Endothelial cell of umbilical vein (primary cell): ENCODE results near the gene PLEKHA7. TPM values are rescaled to one million over a fixed set of nuclear protein-coding genes. Genes with fewer than 3 reads are reported as not detected.

Experiments
- BruUV-seq: library from RNA; stranded (reverse); fragments of 400-500 nt; replicated peaks from 2 replicates; lab custom pipeline; 2021; lab: Mats Ljungman, UMichigan
- CTCF ChIA-PET: fragments of 300-600, 350-600 bp; sonication (Branson Sonifier 250); formaldehyde crosslinking; loops from one replicate; lab custom pipeline; 2021; ENCODE audit warnings: antibody characterized with exemption, inconsistent platforms; lab: Charles Lee
- POLR2A ChIA-PET: fragments of 300-600, 350-600 bp; sonication (Branson Sonifier 250); formaldehyde crosslinking; loops from one replicate; lab custom pipeline; 2021; ENCODE audit warnings: antibody characterized with exemption, inconsistent platforms; lab: Charles Lee
- DNase-seq: peaks from one replicate; pipeline ENCODE4 v3.0.0-alpha.2; 2011; ENCODE audit warnings: low read depth, low spot score
- FAIRE-seq: peaks from 2 replicates; lab custom pipeline; 2011; peaks lifted over from hg19 to GRCh38; lab: Jason Lieb, UNC
- H2AFZ ChIP-seq: 2 replicates; pipeline ENCODE4 v1.6.0; 2012; ENCODE audit warnings: low read depth, low read length, control low read depth, inconsistent platforms
- H3K27ac ChIP-seq: 2 replicates; pipeline ENCODE4 v1.5.1; 2011; ENCODE audit warnings: low read depth, mild to moderate bottlenecking, control low read depth, low read length, moderate library complexity; ENCODE audit not compliant: insufficient read depth
- H3K27me3 ChIP-seq, 2 experiments: 2 replicates each; pipeline versions ENCODE4 v1.6.0 to v1.6.1; 2011; ENCODE audit warnings: low read length in 2 of 2, mixed read lengths in 1 of 2; ENCODE audit not compliant: control insufficient read depth in 2 of 2, insufficient read depth in 2 of 2
- H3K36me3 ChIP-seq, 2 experiments: 2 replicates in 1 of 2; 3 replicates in 1 of 2; pipeline ENCODE4 v1.5.1; 2011; ENCODE audit warnings: low read length in 2 of 2, mild to moderate bottlenecking in 1 of 2, moderate library complexity in 1 of 2; ENCODE audit not compliant: control insufficient read depth in 2 of 2, insufficient read depth in 2 of 2; ENCODE audit errors: extremely low read depth in 1 of 2
- H3K4me1 ChIP-seq: 3 replicates; pipeline ENCODE4 v1.5.1; 2011; ENCODE audit warnings: mild to moderate bottlenecking, low read length; ENCODE audit not compliant: control insufficient read depth, insufficient read depth; ENCODE audit errors: extremely low read depth
- H3K4me2 ChIP-seq: 2 replicates; pipeline ENCODE4 v1.6.1; 2011; ENCODE audit warnings: low read length, control low read depth, mixed read lengths; ENCODE audit not compliant: insufficient read depth
- H3K4me3 ChIP-seq, 3 experiments: fragments of 200-600 bp in 1 of 3; sonication (generic), shearing (Covaris generic) in 1 of 3; replicated peaks in 1 of 3; 2 replicates each; pipeline ENCODE4 v1.5.1; 2011 to 2016; ENCODE audit warnings: control low read depth in 3 of 3, low read length in 3 of 3, mild to moderate bottlenecking in 2 of 3, inconsistent platforms in 1 of 3, low read depth in 1 of 3, moderate library complexity in 1 of 3; ENCODE audit not compliant: insufficient read depth in 1 of 3
- H3K79me2 ChIP-seq: 2 replicates; pipeline ENCODE4 v1.6.0; 2012; ENCODE audit warnings: low read length, inconsistent platforms; ENCODE audit not compliant: control insufficient read depth, insufficient read depth
- H3K9ac ChIP-seq: replicated peaks from 2 replicates; pipeline ENCODE3; 2011; ENCODE audit warnings: low read length, control low read depth; ENCODE audit not compliant: insufficient read depth; ENCODE audit errors: extremely low read depth
- H3K9me1 ChIP-seq: replicated peaks from 3 replicates; pipeline ENCODE4 v1.6.0; 2011; ENCODE audit warnings: mild to moderate bottlenecking, low read length; ENCODE audit not compliant: control insufficient read depth, insufficient read depth; ENCODE audit errors: extremely low read depth
- H3K9me3 ChIP-seq: replicated peaks from 2 replicates; pipeline ENCODE4 v1.5.1; 2012; ENCODE audit warnings: low read length, inconsistent platforms; ENCODE audit not compliant: control insufficient read depth, insufficient read depth
- H4K20me1 ChIP-seq: replicated peaks from 2 replicates; pipeline ENCODE3; 2011; ENCODE audit warnings: mild to moderate bottlenecking, low read length; ENCODE audit not compliant: control insufficient read depth, insufficient read depth; ENCODE audit errors: extremely low read depth
- FOS ChIP-seq: IDR thresholded peaks from 2 replicates; pipeline ENCODE4 v1.6.1; 2011; ENCODE audit warnings: mild to moderate bottlenecking, low read length, moderate library complexity, borderline replicate concordance; ENCODE audit not compliant: insufficient read depth
- POLR2A ChIP-seq: IDR thresholded peaks from 2 replicates; pipeline ENCODE4 v1.6.1; 2012; ENCODE audit warnings: low read depth, mild to moderate bottlenecking, control low read depth, low read length
- POLR2AphosphoS5 ChIP-seq: IDR thresholded peaks from 2 replicates; pipeline ENCODE4 v1.6.1; 2012; ENCODE audit warnings: low read depth, mild to moderate bottlenecking, control low read depth, low read length, moderate library complexity; ENCODE audit not compliant: insufficient read depth
- dilution Hi-C: fragments of 300-500 bp; cut with MboI; formaldehyde crosslinking; loops from one replicate; pipeline ENCODE4 v1.15.0; 2019; ENCODE audit warnings: low sequenced_read_pairs; ENCODE audit not compliant: extremely low pct_ligation_motif_present
- intact Hi-C: fragments of 100-400 bp; cut with micrococcal nuclease; formaldehyde crosslinking; loops from one replicate; pipeline ENCODE4 v1.10.0; 2022
- polyA plus RNA-seq, 4 experiments: library from polyadenylated mRNA; depleted of rRNA in 3 of 4; stranded (reverse) in 3 of 4; unstranded in 1 of 4; fragments of >200 nt; gene quantifications; 2 replicates each; pipeline versions ENCODE4 v1.2.1 to v1.2.3, GENCODE V29; 2011 to 2012; ENCODE audit warnings: missing spikeins in 1 of 4
- total RNA-seq: library from RNA; stranded (reverse); gene quantifications from 2 replicates; pipeline ENCODE4 v1.2.3, GENCODE V29; 2021
- TF ChIP-seq, protein P1 (sequence below), 2 donors: IDR thresholded peaks; 1 replicate in 1 of 2; 2 replicates in 1 of 2; pipeline ENCODE4 v1.5.1; 2011; ENCODE audit warnings: low read length in 2 of 2, mild to moderate bottlenecking in 2 of 2, moderate library complexity in 2 of 2, control low read depth in 1 of 2, inconsistent platforms in 1 of 2, low read depth in 1 of 2; ENCODE audit not compliant: insufficient read depth in 1 of 2; ENCODE audit errors: extremely low read depth in 1 of 2

PLEKHA7 gene
- total and polyA plus RNA-seq, 2 donors (not counting 3 experiments of a cell fraction or from before 2014, with no cell fraction given), result 1.7 to 3.8 TPM

DNA sequence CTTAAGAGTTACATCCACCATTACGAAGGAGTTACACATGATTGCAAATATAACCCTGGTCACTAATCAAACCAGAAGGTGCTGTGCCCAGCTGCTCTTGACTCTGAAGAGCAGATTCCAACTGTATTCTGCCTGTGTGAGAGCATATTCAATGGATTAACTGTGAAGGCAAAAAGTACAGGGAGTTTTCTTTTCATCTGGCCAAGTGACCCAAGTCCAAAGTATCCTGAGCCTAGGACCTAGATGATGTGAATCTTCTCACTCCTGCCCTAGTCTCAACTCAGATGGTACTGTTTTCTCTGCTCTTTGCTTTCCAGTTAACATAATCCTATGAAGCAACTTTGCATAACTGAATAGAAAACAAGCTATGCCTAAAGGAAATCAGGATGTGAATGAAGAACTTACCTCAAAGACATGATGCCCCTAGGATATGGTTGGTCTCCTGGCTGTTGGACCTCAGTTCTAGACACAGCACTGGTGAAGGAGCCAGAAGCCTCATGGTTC is 169.9 kb downstream of the PLEKHA7 start:
- H3K9me3 ChIP-seq, result no peaks in the 10 kb centered on the region
- no peaks in the 10 kb centered on the region for H3K4me1 ChIP-seq
- no peaks in the 10 kb centered on the region for H3K27me3 ChIP-seq
- POLR2A ChIA-PET, result no interaction called here
- H2AFZ ChIP-seq, result no peak overlapping the region
- TF ChIP-seq POLR2AphosphoS5, result no peak
- no peak overlapping the region for H3K27ac ChIP-seq
- no peak overlapping the region for H3K4me2 ChIP-seq
- no TSS peak for BruUV-seq
- FAIRE-seq (no peak), DNase-seq (no peak)
- no peaks in the 10 kb centered on the region for H3K9me1 ChIP-seq
- CTCF ChIA-PET, result no interaction called here
- dilution Hi-C loops, result no loop called here
- H3K36me3 ChIP-seq, result no peaks in the 10 kb centered on the region
- no peak overlapping the region for H3K4me3 ChIP-seq
- H3K9ac ChIP-seq, result no peak overlapping the region
- no peaks in the 10 kb centered on the region for H3K79me2 ChIP-seq
- intact Hi-C loops, result no loop called here
- no peaks in the 10 kb centered on the region for H4K20me1 ChIP-seq

DNA sequence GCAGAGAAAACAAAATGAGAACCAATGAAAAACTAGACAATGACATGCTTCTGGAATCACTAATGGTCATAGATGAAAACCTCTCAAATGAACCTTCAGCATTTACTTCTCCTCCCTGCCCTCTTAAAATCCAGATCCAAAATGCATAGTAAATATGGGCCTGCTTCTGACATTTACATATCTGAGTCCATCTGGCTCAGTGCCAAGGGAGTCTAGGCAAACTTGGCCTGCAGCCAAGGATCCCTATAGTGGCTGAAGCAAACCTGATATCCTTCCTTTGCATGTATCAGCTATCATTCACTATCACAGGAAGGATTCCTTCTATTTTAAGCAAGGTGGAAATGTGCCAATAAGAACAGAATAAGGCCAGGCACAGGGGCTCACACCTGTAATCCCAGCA is 170.9 kb downstream of the PLEKHA7 start:
- Histone ChIP-seq H4K20me1 (no peaks in the 10 kb centered on the region), H3K36me3 (no peaks in the 10 kb centered on the region), H2AFZ (no peak overlapping the region), H3K27ac (no peak overlapping the region), H3K9me1 (no peaks in the 10 kb centered on the region), H3K4me1 (no peaks in the 10 kb centered on the region), H3K9me3 (no peaks in the 10 kb centered on the region), H3K4me2 (no peak overlapping the region), H3K4me3 (no peak overlapping the region), H3K27me3 (no peaks in the 10 kb centered on the region), H3K79me2 (no peaks in the 10 kb centered on the region), H3K9ac (no peak overlapping the region)
- ChIA-PET POLR2A (no interaction called here), CTCF (interaction anchor here (1.3 kb wide), 1 partner anchor 10 kb away, joined by 3 read pairs; no protein-coding TSS in a partner anchor)
- intact Hi-C loops, result no loop called here
- FAIRE-seq, result no peak
- dilution Hi-C loops, result no loop called here
- BruUV-seq, result no TSS peak
- TF ChIP-seq POLR2AphosphoS5, result no peak
- no peak for TF ChIP-seq POLR2A
- TF ChIP-seq FOS, result no peak
- TF ChIP-seq, protein P1, sequence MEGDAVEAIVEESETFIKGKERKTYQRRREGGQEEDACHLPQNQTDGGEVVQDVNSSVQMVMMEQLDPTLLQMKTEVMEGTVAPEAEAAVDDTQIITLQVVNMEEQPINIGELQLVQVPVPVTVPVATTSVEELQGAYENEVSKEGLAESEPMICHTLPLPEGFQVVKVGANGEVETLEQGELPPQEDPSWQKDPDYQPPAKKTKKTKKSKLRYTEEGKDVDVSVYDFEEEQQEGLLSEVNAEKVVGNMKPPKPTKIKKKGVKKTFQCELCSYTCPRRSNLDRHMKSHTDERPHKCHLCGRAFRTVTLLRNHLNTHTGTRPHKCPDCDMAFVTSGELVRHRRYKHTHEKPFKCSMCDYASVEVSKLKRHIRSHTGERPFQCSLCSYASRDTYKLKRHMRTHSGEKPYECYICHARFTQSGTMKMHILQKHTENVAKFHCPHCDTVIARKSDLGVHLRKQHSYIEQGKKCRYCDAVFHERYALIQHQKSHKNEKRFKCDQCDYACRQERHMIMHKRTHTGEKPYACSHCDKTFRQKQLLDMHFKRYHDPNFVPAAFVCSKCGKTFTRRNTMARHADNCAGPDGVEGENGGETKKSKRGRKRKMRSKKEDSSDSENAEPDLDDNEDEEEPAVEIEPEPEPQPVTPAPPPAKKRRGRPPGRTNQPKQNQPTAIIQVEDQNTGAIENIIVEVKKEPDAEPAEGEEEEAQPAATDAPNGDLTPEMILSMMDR (IDR thresholded peaks at IDR 0.05; ENCODE audit: extremely low read depth in 1 of 2, insufficient read depth in 1 of 2, low read depth in 1 of 2, low read length in 2 of 2), result no peak
- no peak for DNase-seq
